ENCODE data around the gene KNDC1. TPM values are rescaled to one million over a fixed set of nuclear protein-coding genes. Genes with fewer than 3 reads are reported as not detected.
A peak's percentile ranks its signal among the peaks of the same experiment; 100 is the strongest.
"Not testable (repeated sequence)": the region's sequence is repeated elsewhere in the genome, so short reads cannot be mapped to it uniquely, and the experiment has no call there.

KNDC1 gene
- total RNA-seq, 2 experiments from 2014 or later: 0.32 TPM; not detected in 1

DNA sequence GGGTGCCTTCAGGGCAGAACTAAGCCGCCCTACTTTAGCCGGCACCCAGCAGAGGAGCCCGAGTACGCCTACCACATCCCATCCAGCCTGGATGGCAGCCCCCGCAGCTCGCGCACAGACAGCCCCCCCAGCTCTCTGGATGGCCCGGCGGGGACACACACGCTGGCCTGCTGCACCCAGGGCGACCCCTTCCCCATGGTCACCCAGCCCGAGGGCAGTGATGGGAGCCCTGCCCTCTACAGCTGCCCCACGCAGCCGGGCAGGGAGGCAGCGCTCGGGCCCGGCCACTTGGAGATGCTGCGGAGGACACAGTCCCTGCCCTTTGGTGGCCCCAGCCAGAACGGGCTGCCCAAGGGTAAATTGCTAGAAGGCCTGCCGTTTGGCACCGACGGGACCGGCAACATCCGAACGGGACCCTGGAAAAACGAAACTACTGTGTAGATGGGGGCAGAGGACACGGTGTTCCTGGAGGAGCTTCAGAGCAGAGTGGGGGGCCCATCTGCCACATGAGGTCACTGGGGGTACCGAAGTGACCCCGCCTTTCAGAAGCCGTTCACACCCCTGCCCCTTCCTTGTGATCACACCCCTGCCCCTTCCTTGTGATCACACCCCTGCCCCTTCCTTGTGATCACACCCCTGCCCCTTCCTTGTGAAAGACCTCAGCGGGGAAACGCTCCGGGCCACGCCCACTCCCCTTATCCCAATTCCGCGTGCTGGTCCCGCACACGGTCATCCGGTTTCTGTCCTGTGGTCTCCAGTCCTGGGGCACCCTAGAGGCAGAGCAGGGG lies 30.8 kb upstream of the KNDC1 start:
- ATAC-seq (no peak), DNase-seq (peak; percentile 23)
- CTCF ChIA-PET: no interaction called here
- peaks cover 1% of the 10 kb centered on the region for H3K4me1 Mint-ChIP-seq
- peaks cover 4% of the 10 kb centered on the region for H3K27me3 Mint-ChIP-seq
- no peak overlapping the region for H3K4me3 Mint-ChIP-seq
- no peaks in the 10 kb centered on the region for H3K36me3 Mint-ChIP-seq
- no peaks in the 10 kb centered on the region for H3K9me3 Mint-ChIP-seq (ENCODE audit: low read depth)
- no peak overlapping the region for H3K27ac Mint-ChIP-seq

DNA sequence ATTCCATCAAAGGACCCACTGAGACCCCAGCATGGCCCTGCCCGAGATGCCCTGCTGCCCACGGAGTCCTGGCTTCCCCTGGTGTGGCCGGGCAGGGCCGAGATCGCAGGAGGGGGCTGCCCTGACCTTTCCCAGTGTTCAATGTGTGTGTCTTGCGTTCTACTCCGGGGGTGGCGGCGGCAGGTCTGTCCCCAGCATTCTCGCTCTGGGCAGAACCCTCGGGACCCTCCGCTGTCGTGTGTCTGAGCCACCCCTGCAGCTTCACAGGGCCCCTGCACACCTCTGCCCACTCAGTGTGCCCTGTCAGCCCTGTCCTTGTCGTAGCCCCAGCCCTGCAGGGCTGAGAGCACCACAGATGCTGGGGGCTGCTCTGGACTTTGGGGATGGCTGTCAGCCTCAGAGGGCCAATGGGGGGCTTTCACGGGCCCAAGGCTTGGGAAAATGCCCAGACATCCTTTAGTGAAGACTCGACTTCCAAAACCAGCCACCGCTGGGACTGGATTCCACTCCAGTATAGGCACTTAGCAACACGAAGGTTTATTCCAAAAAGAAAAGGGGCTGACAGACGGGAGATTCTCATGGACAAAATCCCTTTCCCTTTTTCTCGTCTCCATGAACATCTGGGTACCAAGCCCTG lies 30.0 kb upstream of the KNDC1 start:
- Mint-ChIP-seq H3K9me3 (ENCODE audit: low read depth) (no peaks in the 10 kb centered on the region), H3K36me3 (no peaks in the 10 kb centered on the region), H3K27me3 (peaks cover 2% of the 10 kb centered on the region), H3K4me3 (no peak overlapping the region), H3K4me1 (no peaks in the 10 kb centered on the region), H3K27ac (no peak overlapping the region)
- CTCF ChIA-PET: no interaction called here
- DNase-seq (no peak), ATAC-seq (no peak)

DNA sequence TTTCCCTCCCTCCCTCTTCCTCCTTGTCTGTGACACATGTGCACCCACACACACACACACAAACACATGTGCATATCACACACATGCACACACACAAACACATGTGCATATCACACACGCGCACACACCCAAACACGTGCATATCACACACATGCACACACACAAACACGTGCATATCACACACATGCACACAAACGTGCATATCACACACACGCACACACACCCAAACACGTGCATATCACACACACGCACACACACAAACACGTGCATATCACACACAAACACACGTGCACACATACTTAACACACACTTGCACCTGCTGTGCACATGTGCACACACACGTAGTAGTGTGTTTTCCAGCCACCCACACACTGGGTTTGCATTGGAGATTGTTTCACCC lies 29.4 kb upstream of the KNDC1 start:
- no peak overlapping the region for H3K4me3 Mint-ChIP-seq
- no peak for DNase-seq
- H3K9me3 Mint-ChIP-seq (ENCODE audit: low read depth): no peaks in the 10 kb centered on the region
- CTCF ChIA-PET: no interaction called here
- H3K36me3 Mint-ChIP-seq: no peaks in the 10 kb centered on the region
- no peak overlapping the region for H3K27ac Mint-ChIP-seq
- ATAC-seq: no peak
- no peaks in the 10 kb centered on the region for H3K27me3 Mint-ChIP-seq
- no peaks in the 10 kb centered on the region for H3K4me1 Mint-ChIP-seq

DNA sequence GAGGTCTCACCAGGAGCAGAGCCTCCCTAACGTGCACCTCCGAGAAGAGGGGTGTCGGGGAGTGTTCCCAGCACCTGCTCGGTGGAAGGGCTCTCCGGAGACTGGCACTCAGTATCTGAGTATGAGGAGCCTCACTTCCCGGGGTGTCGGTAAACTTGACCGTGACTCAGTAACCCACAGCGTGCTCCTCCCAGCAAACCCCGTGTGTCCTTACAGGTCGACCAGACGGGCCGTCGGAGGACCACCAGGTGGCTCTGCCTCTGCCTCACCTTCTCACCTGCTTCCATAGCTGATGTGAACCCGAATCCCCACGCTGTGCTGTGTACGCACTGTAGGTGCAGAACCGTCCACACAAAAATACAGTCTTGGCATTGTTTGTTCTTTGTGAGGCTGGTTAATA lies 29.0 kb upstream of the KNDC1 start:
- Mint-ChIP-seq H3K9me3 (ENCODE audit: low read depth) (no peaks in the 10 kb centered on the region), H3K27me3 (no peaks in the 10 kb centered on the region), H3K4me3 (no peak overlapping the region), H3K36me3 (no peaks in the 10 kb centered on the region), H3K27ac (no peak overlapping the region), H3K4me1 (no peaks in the 10 kb centered on the region)
- DNase-seq (peak; percentile 37), ATAC-seq (no peak)
- CTCF ChIA-PET: no interaction called here

- ATAC-seq: no peak
- Mint-ChIP-seq H3K4me3 (no peak overlapping the region), H3K9me3 (ENCODE audit: low read depth) (no peaks in the 10 kb centered on the region), H3K36me3 (no peaks in the 10 kb centered on the region), H3K4me1 (no peaks in the 10 kb centered on the region), H3K27me3 (no peaks in the 10 kb centered on the region), H3K27ac (no peak overlapping the region)
- CTCF ChIA-PET: no interaction called here
- peak; percentile 30 for DNase-seq
Measured at GRCh38 chr10:133131734-133132472, 28.1 kb upstream of the KNDC1 start.

DNA sequence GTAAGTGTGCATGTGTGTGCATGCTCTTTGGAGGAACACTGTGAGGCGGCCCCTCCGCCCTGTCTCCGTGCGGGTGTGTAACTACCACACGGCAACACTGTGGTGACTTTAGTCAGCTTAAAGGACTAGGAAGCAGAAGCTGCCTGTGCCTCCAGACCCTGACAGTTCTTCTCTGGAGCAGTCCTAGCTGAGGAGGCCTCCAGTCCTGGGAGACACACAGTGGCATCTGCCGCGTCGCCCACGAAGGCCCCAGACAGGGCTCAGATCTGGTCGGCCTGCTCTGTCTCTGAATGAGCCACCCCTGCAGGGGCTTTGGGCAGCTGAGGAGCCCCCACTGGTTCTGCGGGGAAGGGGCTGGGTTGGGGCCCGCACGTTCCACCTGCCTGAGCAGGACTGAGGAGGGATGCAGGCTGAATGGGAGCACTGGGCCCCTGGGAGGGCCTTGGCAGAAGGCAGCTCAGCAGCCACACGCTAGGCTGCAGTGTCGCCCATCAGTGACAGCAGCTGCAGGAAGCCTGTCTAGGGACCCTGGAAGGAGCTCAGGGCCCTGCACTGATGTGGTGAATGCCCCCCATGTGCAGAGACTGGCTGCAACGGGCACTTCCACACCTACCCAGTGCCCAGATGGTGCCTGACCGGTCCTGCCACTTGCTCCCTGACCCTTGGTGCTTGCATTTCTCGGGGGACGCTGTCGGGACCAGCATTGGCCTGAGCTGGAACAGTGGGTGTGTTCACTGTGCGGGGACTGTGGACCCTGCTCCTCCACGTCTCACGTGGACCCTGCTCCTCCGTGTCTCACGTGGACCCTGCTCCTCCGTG lies 27.3 kb upstream of the KNDC1 start:
- ATAC-seq (no peak), DNase-seq (no peak)
- CTCF ChIA-PET: interaction anchor here (1.0 kb wide), 1 partner anchor 8 kb away, joined by 3 read pairs; no protein-coding TSS in a partner anchor
- Mint-ChIP-seq H3K36me3 (no peaks in the 10 kb centered on the region), H3K4me3 (no peak overlapping the region), H3K27ac (no peak overlapping the region), H3K9me3 (ENCODE audit: low read depth) (no peaks in the 10 kb centered on the region), H3K4me1 (no peaks in the 10 kb centered on the region), H3K27me3 (no peaks in the 10 kb centered on the region)

- no peaks in the 10 kb centered on the region for H3K9me3 Mint-ChIP-seq (ENCODE audit: low read depth)
- no peak for ATAC-seq
- no peak overlapping the region for H3K27ac Mint-ChIP-seq
- no peak overlapping the region for H3K4me3 Mint-ChIP-seq
- no peaks in the 10 kb centered on the region for H3K36me3 Mint-ChIP-seq
- no peaks in the 10 kb centered on the region for H3K4me1 Mint-ChIP-seq
- CTCF ChIA-PET: interaction anchor here (1.0 kb wide), 1 partner anchor 9 kb away, joined by 3 read pairs; no protein-coding TSS in a partner anchor
- peak; percentile 33 for DNase-seq
- H3K27me3 Mint-ChIP-seq: no peaks in the 10 kb centered on the region
Measured at GRCh38 chr10:133133471-133134231, 26.4 kb upstream of the KNDC1 start.

DNA sequence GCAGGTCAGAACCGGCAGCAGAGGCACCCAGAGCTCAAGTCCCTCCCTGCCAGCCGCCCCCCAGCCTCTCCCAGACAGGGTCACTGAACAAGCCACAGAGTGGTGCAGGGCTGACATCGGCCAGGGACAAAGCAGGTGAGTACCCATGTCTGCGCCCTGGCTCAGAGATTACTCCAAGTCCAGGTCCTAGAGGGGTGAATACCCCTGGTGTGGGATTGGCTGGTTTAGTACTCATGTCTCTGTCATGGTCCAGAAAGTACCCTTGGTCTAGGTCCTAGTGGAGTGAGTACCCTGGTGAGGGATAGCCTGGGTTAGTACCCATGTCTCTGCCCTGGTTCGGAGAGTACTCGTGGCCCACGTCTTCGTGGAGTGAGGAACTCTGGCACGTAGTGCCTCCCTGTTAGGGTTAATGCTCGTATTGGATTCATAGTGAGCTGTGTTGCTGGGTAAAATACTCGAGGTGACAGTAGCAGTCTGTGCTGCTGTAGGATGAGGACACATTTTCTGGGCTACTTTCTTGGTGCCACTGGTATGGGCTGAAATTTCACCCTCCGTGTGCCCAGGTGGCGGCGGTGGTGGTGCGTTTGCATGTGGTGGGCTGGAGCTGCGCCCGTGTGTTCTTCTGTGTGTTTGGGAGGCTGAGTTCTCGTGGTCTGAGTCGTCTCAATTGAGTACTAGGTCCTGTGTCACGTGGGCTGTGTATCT lies 25.5 kb upstream of the KNDC1 start:
- H3K4me3 Mint-ChIP-seq: no peak overlapping the region
- no peak for ATAC-seq

GRCh38 chr10:133135116-133135465 lies 24.9 kb upstream of the KNDC1 start:
- Mint-ChIP-seq H3K4me3 (no peak overlapping the region), H3K27me3 (no peaks in the 10 kb centered on the region), H3K4me1 (no peaks in the 10 kb centered on the region), H3K36me3 (no peaks in the 10 kb centered on the region), H3K27ac (no peak overlapping the region), H3K9me3 (ENCODE audit: low read depth) (no peaks in the 10 kb centered on the region)
- CTCF ChIA-PET: interaction anchor here (1.2 kb wide), 1 partner anchor 11 kb away, joined by 3 read pairs; no protein-coding TSS in a partner anchor
- DNase-seq (peak; percentile 11), ATAC-seq (no peak)

More for the DNA sequence above, 25.5 kb upstream of the KNDC1 start:
- Mint-ChIP-seq H3K36me3 (no peaks in the 10 kb centered on the region), H3K27me3 (no peaks in the 10 kb centered on the region), H3K4me1 (no peaks in the 10 kb centered on the region), H3K9me3 (ENCODE audit: low read depth) (no peaks in the 10 kb centered on the region), H3K27ac (no peak overlapping the region)
- CTCF ChIA-PET: interaction anchor here (1.2 kb wide), 1 partner anchor 11 kb away, joined by 3 read pairs; no protein-coding TSS in a partner anchor
- DNase-seq: peak; percentile 36

GRCh38 chr10:133137486-133138145 lies 22.4 kb upstream of the KNDC1 start:
- H3K4me1 Mint-ChIP-seq; H3K36me3 Mint-ChIP-seq; H3K4me3 Mint-ChIP-seq; DNase-seq; ATAC-seq; H3K27ac Mint-ChIP-seq; H3K9me3 Mint-ChIP-seq (ENCODE audit: low read depth); CTCF ChIA-PET; H3K27me3 Mint-ChIP-seq: not testable (repeated sequence)

DNA sequence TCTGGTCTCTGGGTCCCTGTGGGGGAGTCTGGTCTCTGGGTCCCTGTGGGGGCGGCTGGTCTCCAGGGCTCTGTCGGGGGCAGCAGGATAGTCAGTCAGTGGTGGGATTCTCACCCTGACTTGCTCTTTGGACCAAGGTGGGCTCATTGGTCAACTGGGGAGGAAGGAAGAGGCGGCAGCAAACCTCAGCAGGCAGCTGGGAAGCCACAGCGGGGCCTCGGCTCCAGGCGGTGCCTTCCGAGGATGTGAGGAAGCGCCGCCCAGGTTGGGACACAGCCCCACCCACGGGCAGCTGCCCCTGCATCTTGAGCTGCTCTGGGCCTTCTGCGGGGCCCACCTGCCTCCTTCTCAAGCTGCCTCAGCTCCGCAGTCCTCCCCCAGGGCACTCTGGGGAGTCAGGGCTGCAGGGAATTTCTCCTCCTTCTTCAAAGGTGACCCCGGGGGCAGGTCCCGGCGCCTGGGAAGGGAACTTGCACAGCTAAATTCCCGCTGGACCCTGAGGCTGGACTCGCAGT lies 20.4 kb upstream of the KNDC1 start:
- no peak for ATAC-seq
- CTCF ChIA-PET: no interaction called here
- Mint-ChIP-seq H3K4me3 (no peak overlapping the region), H3K36me3 (no peaks in the 10 kb centered on the region), H3K4me1 (peaks cover 4% of the 10 kb centered on the region), H3K9me3 (ENCODE audit: low read depth) (no peaks in the 10 kb centered on the region), H3K27me3 (peaks cover 3% of the 10 kb centered on the region), H3K27ac (no peak overlapping the region)
- DNase-seq: peak; percentile 34

Data from activated CD8-positive, alpha-beta memory T cell treated with anti-CD3 and anti-CD28 coated beads, Interleukin-2, amount 10 ng/mL, durations not matched to agents 7 days and 5 days (primary cell).